ENCODE measurements around the gene MLPH.

GRCh38 chr2:237588044-237588696 is 101.1 kb downstream of the MLPH start:
- TF ChIP-seq CTCF (conservative IDR thresholded peaks at IDR 0.05 in 1 of 2, IDR thresholded peaks at IDR 0.05 in 1 of 2; ENCODE audit: extremely low read depth in 1 of 2, insufficient read depth in 1 of 2, low read depth in 1 of 2, low read length in 2 of 2) (no peak), EZH2 (IDR thresholded peaks at IDR 0.05; ENCODE audit: borderline replicate concordance, low read length) (no peak)

All from mammary epithelial cell (primary cell).